HEK293 (cell line): ENCODE data around the gene MBOAT2.

Experiments used
- CTCF ChIA-PET: fragments of 350-600 bp; formaldehyde crosslinking; extraction: SDS; loops from one replicate; lab custom pipeline; 2021; ENCODE audit warnings: antibody characterized with exemption; lab: Yijun Ruan, JAX
- POLR2A ChIA-PET: fragments of 300-600 bp; formaldehyde crosslinking; extraction: SDS; loops from one replicate; lab custom pipeline; 2020; ENCODE audit warnings: antibody characterized with exemption, inconsistent platforms; lab: Yijun Ruan, JAX
- H3K27ac ChIP-seq: fragments of 200-500 bp; sonication (Bioruptor generic); 2 replicates; pipeline ENCODE4 v1.5.1; 2014; ENCODE audit warnings: low read depth, low read length, control low read depth, inconsistent platforms; ENCODE audit errors: extremely low read depth
- H3K36me3 ChIP-seq, 2 experiments: fragments of 200-500 bp in 1 of 2; sonication (Bioruptor generic) in 1 of 2; 1 replicate in 1 of 2; 2 replicates in 1 of 2; pipeline ENCODE4 v1.5.1; 2014 to 2017; ENCODE audit warnings: inconsistent platforms in 2 of 2, low read length in 2 of 2; ENCODE audit not compliant: control insufficient read depth in 2 of 2, insufficient read depth in 1 of 2
- H3K4me1 ChIP-seq: fragments of 200-500 bp; sonication (Bioruptor generic); 2 replicates; pipeline ENCODE4 v1.5.1; 2014; ENCODE audit warnings: mild to moderate bottlenecking, low read length, inconsistent platforms; ENCODE audit not compliant: control insufficient read depth, insufficient read depth
- H3K4me3 ChIP-seq: 2 replicates; pipeline ENCODE4 v1.5.1; 2011; ENCODE audit warnings: low read depth, mild to moderate bottlenecking, control low read depth, low read length, moderate library complexity
- H3K9me3 ChIP-seq: fragments of 200-500 bp; sonication (Bioruptor generic); 2 replicates; pipeline ENCODE4 v1.5.1; 2014; ENCODE audit warnings: low read depth, low read length, inconsistent platforms; ENCODE audit not compliant: control insufficient read depth, insufficient read depth
- MYNN ChIP-seq: fragments of 450-650 bp; formaldehyde crosslinking; IDR thresholded peaks from 2 replicates; pipeline ENCODE4 v1.5.1; 2016; ENCODE audit warnings: missing biosample characterization, missing genetic modification characterization, borderline replicate concordance
- SETDB1 ChIP-seq: IDR thresholded peaks from one replicate; pipeline ENCODE4 v1.6.1; 2017; ENCODE audit warnings: mild to moderate bottlenecking, low read length, moderate library complexity, mixed read lengths; ENCODE audit not compliant: insufficient read length
- ZBTB20 ChIP-seq: fragments of 450-650 bp; formaldehyde crosslinking; IDR thresholded peaks from 2 replicates; pipeline ENCODE4 v1.5.1; 2016; ENCODE audit warnings: missing biosample characterization, missing genetic modification characterization
- ZNF24 ChIP-seq: fragments of 450-650 bp; formaldehyde crosslinking; IDR thresholded peaks from 2 replicates; pipeline ENCODE4 v1.5.1; 2016; ENCODE audit warnings: missing biosample characterization, missing genetic modification characterization
- ZNF37A ChIP-seq: fragments of 450-650 bp; IDR thresholded peaks from 2 replicates; pipeline ENCODE4 v1.5.1; 2018; ENCODE audit warnings: missing biosample characterization, missing genetic modification characterization
- ZNF416 ChIP-seq: fragments of 450-650 bp; formaldehyde crosslinking; IDR thresholded peaks from 2 replicates; pipeline ENCODE4 v1.5.1; 2016; ENCODE audit warnings: missing biosample characterization, missing genetic modification characterization
- ZNF558 ChIP-seq: fragments of 450-650 bp; formaldehyde crosslinking; IDR thresholded peaks from 2 replicates; pipeline ENCODE4 v1.5.1; 2016; ENCODE audit warnings: missing biosample characterization, missing genetic modification characterization
- ZNF561 ChIP-seq: fragments of 450-650 bp; IDR thresholded peaks from 2 replicates; pipeline ENCODE4 v1.5.1; 2018; ENCODE audit warnings: missing biosample characterization, missing genetic modification characterization, borderline replicate concordance
- ZNF654 ChIP-seq: fragments of 450-650 bp; formaldehyde crosslinking; IDR thresholded peaks from 2 replicates; pipeline ENCODE4 v1.5.1; 2016; ENCODE audit warnings: low read depth, missing biosample characterization, missing genetic modification characterization
- ZNF658 ChIP-seq: fragments of 450-650 bp; formaldehyde crosslinking; IDR thresholded peaks from 2 replicates; pipeline ENCODE4; 2016; ENCODE audit warnings: missing biosample characterization, missing genetic modification characterization
- ZNF837 ChIP-seq: fragments of 450-650 bp; formaldehyde crosslinking; IDR thresholded peaks from 2 replicates; pipeline ENCODE4 v1.5.1; 2016; ENCODE audit warnings: missing biosample characterization, missing genetic modification characterization
- TF ChIP-seq, protein P1 (sequence below): fragments of 450-650 bp; formaldehyde crosslinking; conservative IDR thresholded peaks from 2 replicates; pipeline ENCODE4 v1.5.1; 2016; ENCODE audit warnings: low read depth, missing biosample characterization, missing genetic modification characterization
- TF ChIP-seq, protein P2 (sequence below): fragments of 450-650 bp; formaldehyde crosslinking; IDR thresholded peaks from 2 replicates; pipeline ENCODE4 v1.5.1; 2016; ENCODE audit warnings: missing biosample characterization, missing genetic modification characterization
- TF ChIP-seq, protein P3 (sequence below): fragments of 450-650 bp; formaldehyde crosslinking; IDR thresholded peaks from 2 replicates; pipeline ENCODE4 v1.5.1; 2017; ENCODE audit warnings: missing biosample characterization, missing genetic modification characterization
- TF ChIP-seq, protein P4 (sequence below): fragments of 450-650 bp; formaldehyde crosslinking; IDR thresholded peaks from 2 replicates; pipeline ENCODE4 v1.5.1; 2016; ENCODE audit warnings: missing biosample characterization, missing genetic modification characterization
- TF ChIP-seq, protein P5 (sequence below): fragments of 450-650 bp; formaldehyde crosslinking; IDR thresholded peaks from 2 replicates; pipeline ENCODE4 v1.5.1; 2016; ENCODE audit warnings: missing biosample characterization, missing genetic modification characterization
- TF ChIP-seq, protein P6 (sequence below): fragments of 450-650 bp; formaldehyde crosslinking; IDR thresholded peaks from 2 replicates; pipeline ENCODE4 v1.5.1; 2016; ENCODE audit warnings: missing biosample characterization, missing genetic modification characterization

Gene MBOAT2

DNA sequence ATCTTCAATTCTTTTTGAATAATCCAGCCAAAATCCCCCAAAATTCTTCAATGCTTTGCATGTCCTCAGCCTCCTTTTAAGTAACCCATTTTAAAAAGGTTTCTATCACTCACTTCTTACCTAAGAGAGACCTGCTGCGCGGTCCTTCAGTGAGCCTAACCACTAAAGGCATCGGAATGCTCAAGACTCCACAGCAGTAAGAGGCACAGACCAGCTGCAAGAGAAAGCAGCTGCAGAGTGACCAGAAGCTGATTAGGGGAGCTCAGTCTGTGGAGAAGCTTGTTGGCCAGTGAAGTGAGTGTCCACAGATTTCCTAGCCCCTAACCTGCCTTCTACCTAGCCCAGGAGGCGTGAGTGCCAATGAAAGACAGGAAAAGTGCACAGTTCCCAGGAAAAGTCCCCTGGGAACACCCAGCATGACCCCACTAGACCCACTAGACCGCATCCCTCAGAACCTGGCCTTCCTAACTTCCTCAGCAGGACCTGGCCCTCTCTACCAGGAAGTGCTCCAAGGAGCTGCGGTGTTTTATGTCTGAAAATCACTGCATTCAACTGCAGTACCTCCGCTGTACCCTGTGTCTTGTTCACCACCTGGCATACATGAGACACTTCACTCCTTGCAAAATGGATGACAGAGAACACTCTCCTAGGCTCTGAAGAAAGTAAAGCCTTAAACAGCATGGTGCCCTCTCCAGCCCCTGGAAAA lies 10.1 kb downstream of the MBOAT2 start:
- ChIA-PET CTCF (interaction anchor here (0.5 to 1.1 kb wide), 4 partner anchors 10 to 147 kb away, joined by 3 read pairs; no protein-coding TSS in a partner anchor), POLR2A (interaction anchor here (0.6 to 0.9 kb wide), 2 partner anchors 11 to 29 kb away, joined by 3 read pairs; no protein-coding TSS in a partner anchor)
- no peak overlapping the region for H3K4me3 ChIP-seq
- TF ChIP-seq, protein P1, sequence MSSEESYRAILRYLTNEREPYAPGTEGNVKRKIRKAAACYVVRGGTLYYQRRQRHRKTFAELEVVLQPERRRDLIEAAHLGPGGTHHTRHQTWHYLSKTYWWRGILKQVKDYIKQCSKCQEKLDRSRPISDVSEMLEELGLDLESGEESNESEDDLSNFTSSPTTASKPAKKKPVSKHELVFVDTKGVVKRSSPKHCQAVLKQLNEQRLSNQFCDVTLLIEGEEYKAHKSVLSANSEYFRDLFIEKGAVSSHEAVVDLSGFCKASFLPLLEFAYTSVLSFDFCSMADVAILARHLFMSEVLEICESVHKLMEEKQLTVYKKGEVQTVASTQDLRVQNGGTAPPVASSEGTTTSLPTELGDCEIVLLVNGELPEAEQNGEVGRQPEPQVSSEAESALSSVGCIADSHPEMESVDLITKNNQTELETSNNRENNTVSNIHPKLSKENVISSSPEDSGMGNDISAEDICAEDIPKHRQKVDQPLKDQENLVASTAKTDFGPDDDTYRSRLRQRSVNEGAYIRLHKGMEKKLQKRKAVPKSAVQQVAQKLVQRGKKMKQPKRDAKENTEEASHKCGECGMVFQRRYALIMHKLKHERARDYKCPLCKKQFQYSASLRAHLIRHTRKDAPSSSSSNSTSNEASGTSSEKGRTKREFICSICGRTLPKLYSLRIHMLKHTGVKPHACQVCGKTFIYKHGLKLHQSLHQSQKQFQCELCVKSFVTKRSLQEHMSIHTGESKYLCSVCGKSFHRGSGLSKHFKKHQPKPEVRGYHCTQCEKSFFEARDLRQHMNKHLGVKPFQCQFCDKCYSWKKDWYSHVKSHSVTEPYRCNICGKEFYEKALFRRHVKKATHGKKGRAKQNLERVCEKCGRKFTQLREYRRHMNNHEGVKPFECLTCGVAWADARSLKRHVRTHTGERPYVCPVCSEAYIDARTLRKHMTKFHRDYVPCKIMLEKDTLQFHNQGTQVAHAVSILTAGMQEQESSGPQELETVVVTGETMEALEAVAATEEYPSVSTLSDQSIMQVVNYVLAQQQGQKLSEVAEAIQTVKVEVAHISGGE (tag by site-specific recombination), result no peak
- TF ChIP-seq, protein P2, sequence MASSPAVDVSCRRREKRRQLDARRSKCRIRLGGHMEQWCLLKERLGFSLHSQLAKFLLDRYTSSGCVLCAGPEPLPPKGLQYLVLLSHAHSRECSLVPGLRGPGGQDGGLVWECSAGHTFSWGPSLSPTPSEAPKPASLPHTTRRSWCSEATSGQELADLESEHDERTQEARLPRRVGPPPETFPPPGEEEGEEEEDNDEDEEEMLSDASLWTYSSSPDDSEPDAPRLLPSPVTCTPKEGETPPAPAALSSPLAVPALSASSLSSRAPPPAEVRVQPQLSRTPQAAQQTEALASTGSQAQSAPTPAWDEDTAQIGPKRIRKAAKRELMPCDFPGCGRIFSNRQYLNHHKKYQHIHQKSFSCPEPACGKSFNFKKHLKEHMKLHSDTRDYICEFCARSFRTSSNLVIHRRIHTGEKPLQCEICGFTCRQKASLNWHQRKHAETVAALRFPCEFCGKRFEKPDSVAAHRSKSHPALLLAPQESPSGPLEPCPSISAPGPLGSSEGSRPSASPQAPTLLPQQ (tag by site-specific recombination), result no peak
- TF ChIP-seq ZNF654 (tag by site-specific recombination) (no peak), ZBTB20 (tag by site-specific recombination) (no peak), ZNF561 (no peak), SETDB1 (no peak), ZNF658 (tag by site-specific recombination) (no peak), ZNF24 (tag by site-specific recombination) (no peak), ZNF837 (no peak), ZNF558 (tag by site-specific recombination) (no peak), ZNF37A (tag by site-specific recombination) (no peak), MYNN (no peak), ZNF416 (tag by site-specific recombination) (no peak)
- TF ChIP-seq, protein P3, sequence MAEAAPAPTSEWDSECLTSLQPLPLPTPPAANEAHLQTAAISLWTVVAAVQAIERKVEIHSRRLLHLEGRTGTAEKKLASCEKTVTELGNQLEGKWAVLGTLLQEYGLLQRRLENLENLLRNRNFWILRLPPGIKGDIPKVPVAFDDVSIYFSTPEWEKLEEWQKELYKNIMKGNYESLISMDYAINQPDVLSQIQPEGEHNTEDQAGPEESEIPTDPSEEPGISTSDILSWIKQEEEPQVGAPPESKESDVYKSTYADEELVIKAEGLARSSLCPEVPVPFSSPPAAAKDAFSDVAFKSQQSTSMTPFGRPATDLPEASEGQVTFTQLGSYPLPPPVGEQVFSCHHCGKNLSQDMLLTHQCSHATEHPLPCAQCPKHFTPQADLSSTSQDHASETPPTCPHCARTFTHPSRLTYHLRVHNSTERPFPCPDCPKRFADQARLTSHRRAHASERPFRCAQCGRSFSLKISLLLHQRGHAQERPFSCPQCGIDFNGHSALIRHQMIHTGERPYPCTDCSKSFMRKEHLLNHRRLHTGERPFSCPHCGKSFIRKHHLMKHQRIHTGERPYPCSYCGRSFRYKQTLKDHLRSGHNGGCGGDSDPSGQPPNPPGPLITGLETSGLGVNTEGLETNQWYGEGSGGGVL (tag by site-specific recombination), result no peak
- TF ChIP-seq, protein P4, sequence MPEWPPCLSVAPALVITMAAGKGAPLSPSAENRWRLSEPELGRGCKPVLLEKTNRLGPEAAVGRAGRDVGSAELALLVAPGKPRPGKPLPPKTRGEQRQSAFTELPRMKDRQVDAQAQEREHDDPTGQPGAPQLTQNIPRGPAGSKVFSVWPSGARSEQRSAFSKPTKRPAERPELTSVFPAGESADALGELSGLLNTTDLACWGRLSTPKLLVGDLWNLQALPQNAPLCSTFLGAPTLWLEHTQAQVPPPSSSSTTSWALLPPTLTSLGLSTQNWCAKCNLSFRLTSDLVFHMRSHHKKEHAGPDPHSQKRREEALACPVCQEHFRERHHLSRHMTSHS (tag by site-specific recombination), result no peak
- TF ChIP-seq, protein P5, sequence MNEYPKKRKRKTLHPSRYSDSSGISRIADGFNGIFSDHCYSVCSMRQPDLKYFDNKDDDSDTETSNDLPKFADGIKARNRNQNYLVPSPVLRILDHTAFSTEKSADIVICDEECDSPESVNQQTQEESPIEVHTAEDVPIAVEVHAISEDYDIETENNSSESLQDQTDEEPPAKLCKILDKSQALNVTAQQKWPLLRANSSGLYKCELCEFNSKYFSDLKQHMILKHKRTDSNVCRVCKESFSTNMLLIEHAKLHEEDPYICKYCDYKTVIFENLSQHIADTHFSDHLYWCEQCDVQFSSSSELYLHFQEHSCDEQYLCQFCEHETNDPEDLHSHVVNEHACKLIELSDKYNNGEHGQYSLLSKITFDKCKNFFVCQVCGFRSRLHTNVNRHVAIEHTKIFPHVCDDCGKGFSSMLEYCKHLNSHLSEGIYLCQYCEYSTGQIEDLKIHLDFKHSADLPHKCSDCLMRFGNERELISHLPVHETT (tag by site-specific recombination), result no peak
- TF ChIP-seq, protein P6, sequence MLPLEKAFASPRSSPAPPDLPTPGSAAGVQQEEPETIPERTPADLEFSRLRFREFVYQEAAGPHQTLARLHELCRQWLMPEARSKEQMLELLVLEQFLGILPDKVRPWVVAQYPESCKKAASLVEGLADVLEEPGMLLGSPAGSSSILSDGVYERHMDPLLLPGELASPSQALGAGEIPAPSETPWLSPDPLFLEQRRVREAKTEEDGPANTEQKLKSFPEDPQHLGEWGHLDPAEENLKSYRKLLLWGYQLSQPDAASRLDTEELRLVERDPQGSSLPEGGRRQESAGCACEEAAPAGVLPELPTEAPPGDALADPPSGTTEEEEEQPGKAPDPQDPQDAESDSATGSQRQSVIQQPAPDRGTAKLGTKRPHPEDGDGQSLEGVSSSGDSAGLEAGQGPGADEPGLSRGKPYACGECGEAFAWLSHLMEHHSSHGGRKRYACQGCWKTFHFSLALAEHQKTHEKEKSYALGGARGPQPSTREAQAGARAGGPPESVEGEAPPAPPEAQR (tag by site-specific recombination), result no peak
- no peaks in the 10 kb centered on the region for H3K9me3 ChIP-seq
- H3K27ac ChIP-seq, result no peak overlapping the region
- H3K4me1 ChIP-seq, result no peaks in the 10 kb centered on the region
- no peaks in the 10 kb centered on the region for H3K36me3 ChIP-seq
